Measurements from ENCODE around the gene SRP68. TPM values are rescaled to one million over a fixed set of nuclear protein-coding genes. Genes with fewer than 3 reads are reported as not detected.

Gene SRP68
- total and polyA plus RNA-seq, 2 of the 8 experiments (the other 6 are each of a cell fraction or from before 2014, with no cell fraction given): 57.7 to 83.5 TPM

- TF ChIP-seq TEAD4 (IDR thresholded peaks at IDR 0.05; ENCODE audit: low read depth, low read length): peak; percentile 46; the same call in 1 of the 2 replicates
- TF ChIP-seq CBX5 (IDR thresholded peaks at IDR 0.05; ENCODE audit: low read depth, low read length): no peak
- TF ChIP-seq SUZ12 (IDR thresholded peaks at IDR 0.05; ENCODE audit: low read length): peak; percentile 98; the same call in 1 of the 2 replicates
- no peak for TF ChIP-seq TAF1 (IDR thresholded peaks at IDR 0.05; ENCODE audit: low read depth, low read length)
These were observed 4.7 kb upstream of the SRP68 start (continued) for GRCh38 chr17:76076765-76077583.

Data from H1 (cell line).